Activated CD4-positive, alpha-beta T cell treated with anti-CD3 and anti-CD28 coated beads for 36 hours (primary cell): Measurements from ENCODE around the gene DDX1. TPM values are rescaled to one million over a fixed set of nuclear protein-coding genes. Genes with fewer than 3 reads are reported as not detected.
A peak's percentile ranks its signal among the peaks of the same experiment; 100 is the strongest.
"Not testable (repeated sequence)": the region's sequence is repeated elsewhere in the genome, so short reads cannot be mapped to it uniquely, and the experiment has no call there.

Experiments
- ATAC-seq: fragments of 200-7000 bp; cut with Tn5 transposase; one replicate; pipeline ENCODE4 v1.10.0; 2021; ENCODE audit warnings: mild to moderate bottlenecking, moderate library complexity
- CTCF ChIA-PET: fragments of 350-600 bp; sonication (Branson Sonifier 250); formaldehyde crosslinking; loops from one replicate; lab custom pipeline; 2021; ENCODE audit warnings: antibody characterized with exemption; lab: Charles Lee
- POLR2A ChIA-PET: fragments of 350-600 bp; sonication (Branson Sonifier 250); formaldehyde crosslinking; loops from one replicate; lab custom pipeline; 2021; ENCODE audit warnings: antibody characterized with exemption, inconsistent platforms; lab: Charles Lee
- DNase-seq: peaks from one replicate; pipeline ENCODE4 v3.0.0-alpha.2; 2020
- H3K27ac Mint-ChIP-seq: one replicate; pipeline ENCODE4 v1.8.0; 2021; ENCODE audit warnings: mixed read lengths
- H3K27me3 Mint-ChIP-seq: one replicate; pipeline ENCODE4 v1.8.0; 2021; ENCODE audit warnings: mixed read lengths
- H3K36me3 Mint-ChIP-seq: one replicate; pipeline ENCODE4 v1.8.0; 2021; ENCODE audit warnings: low read depth, mixed read lengths
- H3K4me1 Mint-ChIP-seq: one replicate; pipeline ENCODE4 v1.8.0; 2021; ENCODE audit warnings: mixed read lengths
- H3K4me3 Mint-ChIP-seq: one replicate; pipeline ENCODE4 v1.8.0; 2021; ENCODE audit warnings: mild to moderate bottlenecking, moderate library complexity, mixed read lengths
- H3K9me3 Mint-ChIP-seq: one replicate; pipeline ENCODE4 v1.8.0; 2021; ENCODE audit warnings: low read depth, mixed read lengths
- intact Hi-C, 2 experiments: fragments of 100-400 bp; cut with DNase I in 1 of 2; cut with micrococcal nuclease in 1 of 2; formaldehyde crosslinking; loops; one replicate each; pipeline versions ENCODE4 v1.14.2 to v1.15.1; 2022 to 2024; cut with DNase I, micrococcal nuclease
- total RNA-seq, 2 experiments: library from RNA; stranded (reverse); gene quantifications; one replicate each; pipeline ENCODE4 v1.2.3, GENCODE V29; 2021

Gene DDX1
- total RNA-seq, 2 experiments from 2014 or later = 87.6 to 96.2 TPM

DNA sequence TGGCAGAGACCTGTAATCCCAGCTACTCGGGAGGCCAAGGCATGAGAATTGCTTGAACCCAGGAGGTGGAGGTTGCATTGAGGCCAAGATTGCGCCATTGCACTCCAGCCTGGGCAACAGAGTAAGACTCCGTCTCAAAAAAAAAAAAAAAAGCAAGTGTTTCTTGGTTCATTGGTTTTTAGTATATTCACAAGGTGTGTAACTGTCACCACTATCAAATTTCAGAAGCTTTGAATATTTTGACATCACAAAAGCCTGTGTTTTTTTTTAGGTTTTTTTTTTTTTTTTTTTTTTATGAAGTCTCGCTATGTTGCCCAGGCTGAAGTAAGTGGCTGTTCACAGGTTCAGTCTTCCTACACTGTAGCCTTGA, 16.7 kb downstream of the DDX1 start:
- H3K27ac Mint-ChIP-seq = no peak overlapping the region
- H3K4me3 Mint-ChIP-seq = no peak overlapping the region
- peaks cover 47% of the 10 kb centered on the region for H3K36me3 Mint-ChIP-seq
- DNase-seq = no peak
- ATAC-seq = no peak
- intact Hi-C loops = no loop called here
- no peaks in the 10 kb centered on the region for H3K9me3 Mint-ChIP-seq
- H3K27me3 Mint-ChIP-seq = no peaks in the 10 kb centered on the region
- POLR2A ChIA-PET = interaction anchor here (0.6 kb wide), 1 partner anchor 15 kb away, joined by 3 read pairs; no protein-coding TSS in a partner anchor
- CTCF ChIA-PET = no interaction called here
- H3K4me1 Mint-ChIP-seq = peaks cover 1% of the 10 kb centered on the region

DNA sequence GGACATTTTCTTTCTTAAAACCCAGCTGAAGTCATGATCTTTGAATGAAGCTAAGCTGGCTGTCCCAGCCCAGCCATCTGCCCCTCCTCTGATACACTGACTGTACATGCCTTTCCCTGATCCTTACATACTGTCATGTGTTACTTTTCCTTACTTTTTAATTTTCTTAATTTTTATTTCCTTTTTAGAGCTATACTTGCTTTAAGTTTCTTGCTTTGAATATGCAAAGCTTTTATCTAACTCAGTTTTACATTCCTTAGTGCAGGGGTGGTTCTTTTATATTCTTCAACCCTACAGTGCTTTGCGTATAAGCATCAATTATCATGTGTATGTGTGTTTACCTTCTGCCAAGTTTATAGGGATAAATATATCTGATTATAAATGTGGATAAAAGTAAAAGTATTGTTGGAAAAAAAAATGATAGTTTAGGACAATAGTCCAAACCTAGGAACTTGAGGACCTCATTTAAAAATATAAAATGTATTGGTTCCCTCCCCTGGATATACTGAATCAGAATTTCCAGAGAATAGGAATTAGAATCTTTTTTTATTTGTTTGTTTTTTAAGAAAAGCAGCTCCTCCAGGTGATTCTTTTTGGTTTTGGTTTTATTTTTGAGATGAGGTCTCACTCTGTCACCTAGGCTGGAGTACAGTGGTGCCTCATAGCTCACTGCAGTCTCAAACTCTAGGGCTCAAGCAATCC, 17.8 kb downstream of the DDX1 start:
- Mint-ChIP-seq H3K36me3 (peaks cover 47% of the 10 kb centered on the region), H3K4me3 (no peak overlapping the region), H3K4me1 (peaks cover 3% of the 10 kb centered on the region), H3K9me3 (no peaks in the 10 kb centered on the region), H3K27me3 (no peaks in the 10 kb centered on the region), H3K27ac (no peak overlapping the region)
- ChIA-PET CTCF (interaction anchor here (0.5 to 1.0 kb wide), 4 partner anchors 8 to 368 kb away, joined by 3 read pairs; no protein-coding TSS in a partner anchor), POLR2A (interaction anchor here (0.6 kb wide), 1 partner anchor 225 kb away, joined by 9 read pairs; no protein-coding TSS in a partner anchor)
- DNase-seq (no peak), ATAC-seq (no peak)
- intact Hi-C loops = no loop called here

DNA sequence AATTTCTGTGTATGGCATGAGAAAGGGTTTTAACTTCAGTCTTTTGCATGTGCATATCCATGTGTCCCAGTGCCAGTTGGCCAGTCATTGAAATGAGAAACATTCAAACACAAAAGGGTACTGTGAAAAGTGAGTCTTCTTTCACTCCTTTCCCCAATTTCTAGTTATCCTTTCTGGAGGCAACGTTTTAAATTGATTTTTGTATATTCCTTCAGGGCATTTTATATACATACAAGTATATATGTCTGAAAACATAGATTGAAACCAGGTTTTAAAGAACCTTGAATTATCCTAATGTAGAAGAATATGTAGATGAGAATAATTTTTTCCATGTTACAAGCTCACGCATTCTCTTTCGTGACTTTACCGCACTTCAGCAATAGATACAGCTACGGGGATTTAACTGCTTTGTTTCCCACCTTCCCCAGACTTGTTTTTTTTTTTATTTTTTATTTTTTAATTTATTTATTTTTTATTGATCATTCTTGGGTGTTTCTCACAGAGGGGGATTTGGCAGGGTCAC, 18.8 kb downstream of the DDX1 start:
- peaks cover 41% of the 10 kb centered on the region for H3K36me3 Mint-ChIP-seq
- peak overlapping the region; percentile 1 for H3K27ac Mint-ChIP-seq
- ChIA-PET POLR2A (no interaction called here), CTCF (no interaction called here)
- no peaks in the 10 kb centered on the region for H3K9me3 Mint-ChIP-seq
- H3K4me1 Mint-ChIP-seq = peaks cover 3% of the 10 kb centered on the region
- no peak for ATAC-seq
- no peak overlapping the region for H3K4me3 Mint-ChIP-seq
- H3K27me3 Mint-ChIP-seq = no peaks in the 10 kb centered on the region
- DNase-seq = no peak
- intact Hi-C loops = no loop called here

DNA sequence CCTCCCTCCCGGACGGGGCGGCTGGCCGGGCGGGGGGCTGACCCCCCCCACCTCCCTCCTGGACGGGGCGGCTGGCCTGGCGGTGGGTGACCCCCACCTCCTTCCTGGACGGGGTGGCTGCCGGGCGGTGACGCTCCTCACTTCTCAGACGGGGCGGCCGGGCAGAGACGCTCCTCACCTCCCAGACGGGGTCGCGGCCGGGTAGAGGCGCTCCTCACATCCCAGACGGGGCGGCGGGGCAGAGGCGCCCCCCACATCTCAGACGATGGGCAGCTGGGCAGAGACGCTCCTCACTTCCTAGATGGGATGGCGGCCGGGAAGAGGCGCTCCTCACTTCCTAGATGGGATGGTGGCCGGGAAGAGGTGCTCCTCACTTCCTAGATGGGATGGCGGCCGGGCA, 20.4 kb downstream of the DDX1 start:
- H3K36me3 Mint-ChIP-seq = peaks cover 37% of the 10 kb centered on the region
- H3K27ac Mint-ChIP-seq, H3K4me1 Mint-ChIP-seq, ATAC-seq, H3K4me3 Mint-ChIP-seq, DNase-seq, H3K9me3 Mint-ChIP-seq, H3K27me3 Mint-ChIP-seq, POLR2A ChIA-PET, intact Hi-C loops, CTCF ChIA-PET: not testable (repeated sequence)

DNA sequence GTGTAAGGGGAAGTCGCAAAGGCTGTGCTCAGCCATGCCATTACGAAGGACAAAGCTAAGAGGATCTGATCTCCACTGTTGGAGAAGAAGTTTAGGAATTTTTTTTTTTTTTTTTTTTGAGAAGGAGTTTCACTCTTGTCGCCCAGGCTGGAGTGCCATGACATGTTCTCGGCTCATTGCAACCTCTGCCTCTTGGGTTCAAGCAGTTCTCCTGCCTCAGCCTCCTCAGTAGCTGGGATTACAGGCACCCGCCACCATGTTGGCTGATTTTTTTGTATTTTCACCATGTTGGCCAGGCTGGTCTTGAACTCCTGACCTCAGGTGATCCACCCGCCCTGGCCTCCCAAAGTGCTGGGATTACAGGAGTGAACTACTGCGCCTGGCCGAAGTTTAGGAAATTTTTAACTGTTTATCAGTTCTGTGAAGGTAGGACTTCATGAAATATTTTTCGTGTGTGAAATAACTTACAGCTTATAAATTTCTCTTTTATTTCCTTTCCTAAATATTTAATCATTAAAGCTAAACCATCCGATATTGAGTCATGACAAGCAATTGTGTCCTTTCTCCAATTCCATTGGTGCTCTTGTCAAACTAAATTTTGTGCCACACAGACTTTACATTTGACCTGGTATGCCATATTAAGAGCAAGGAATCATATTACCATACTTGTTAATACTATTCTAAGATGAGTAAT, 22.2 kb downstream of the DDX1 start:
- POLR2A ChIA-PET = no interaction called here
- CTCF ChIA-PET = no interaction called here

DNA sequence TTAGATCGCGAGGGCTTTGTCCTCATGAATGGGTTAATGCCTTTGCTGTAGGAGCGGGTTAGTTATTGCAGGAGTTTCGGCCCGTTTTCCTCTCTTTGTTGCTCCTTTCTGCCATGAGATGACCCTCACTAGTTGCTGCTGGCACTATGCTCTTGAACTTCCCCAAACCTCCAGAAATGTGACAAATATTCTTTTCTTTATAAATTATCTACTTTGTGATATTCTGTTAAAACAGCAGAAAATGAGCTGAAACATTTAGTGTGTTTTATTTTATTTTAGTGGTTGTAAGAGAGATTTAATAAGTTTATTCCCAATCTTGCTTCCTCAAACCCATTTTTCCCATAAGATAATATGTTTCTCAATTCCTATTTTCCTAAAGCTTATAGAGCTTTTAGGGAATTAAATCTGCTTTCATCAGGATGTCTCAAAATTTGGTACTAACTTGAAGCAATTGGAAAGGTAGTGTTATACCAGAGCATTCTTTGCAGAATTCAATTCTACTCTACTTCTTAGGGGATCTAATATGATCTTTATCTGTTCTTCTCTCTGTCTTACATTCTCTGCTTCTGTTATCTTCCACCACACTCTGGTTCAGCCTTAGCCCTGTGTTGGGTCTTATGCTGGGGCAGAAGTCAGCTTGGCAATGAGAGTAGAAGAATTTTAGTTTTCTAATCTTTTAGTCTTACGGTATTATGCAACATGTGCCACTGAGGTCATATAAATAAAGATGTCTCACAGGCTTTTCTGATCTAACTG, 23.1 kb downstream of the DDX1 start:
- no peak overlapping the region for H3K27ac Mint-ChIP-seq
- ChIA-PET CTCF (interaction anchor here (0.6 kb wide), 1 partner anchor 43 kb away, joined by 4 read pairs; no protein-coding TSS in a partner anchor), POLR2A (no interaction called here)
- DNase-seq (no peak), ATAC-seq (no peak)
- H3K9me3 Mint-ChIP-seq = no peaks in the 10 kb centered on the region
- no peaks in the 10 kb centered on the region for H3K27me3 Mint-ChIP-seq
- no peak overlapping the region for H3K4me3 Mint-ChIP-seq
- peaks cover 29% of the 10 kb centered on the region for H3K36me3 Mint-ChIP-seq
- intact Hi-C loops = no loop called here
- peaks cover 3% of the 10 kb centered on the region for H3K4me1 Mint-ChIP-seq

More for the DNA sequence above, 22.2 kb downstream of the DDX1 start:
- ATAC-seq (no peak), DNase-seq (no peak)
- Mint-ChIP-seq H3K4me1 (peaks cover 3% of the 10 kb centered on the region), H3K36me3 (peaks cover 32% of the 10 kb centered on the region), H3K27me3 (no peaks in the 10 kb centered on the region), H3K9me3 (no peaks in the 10 kb centered on the region), H3K4me3 (no peak overlapping the region), H3K27ac (no peak overlapping the region)
- intact Hi-C loops = no loop called here

DNA sequence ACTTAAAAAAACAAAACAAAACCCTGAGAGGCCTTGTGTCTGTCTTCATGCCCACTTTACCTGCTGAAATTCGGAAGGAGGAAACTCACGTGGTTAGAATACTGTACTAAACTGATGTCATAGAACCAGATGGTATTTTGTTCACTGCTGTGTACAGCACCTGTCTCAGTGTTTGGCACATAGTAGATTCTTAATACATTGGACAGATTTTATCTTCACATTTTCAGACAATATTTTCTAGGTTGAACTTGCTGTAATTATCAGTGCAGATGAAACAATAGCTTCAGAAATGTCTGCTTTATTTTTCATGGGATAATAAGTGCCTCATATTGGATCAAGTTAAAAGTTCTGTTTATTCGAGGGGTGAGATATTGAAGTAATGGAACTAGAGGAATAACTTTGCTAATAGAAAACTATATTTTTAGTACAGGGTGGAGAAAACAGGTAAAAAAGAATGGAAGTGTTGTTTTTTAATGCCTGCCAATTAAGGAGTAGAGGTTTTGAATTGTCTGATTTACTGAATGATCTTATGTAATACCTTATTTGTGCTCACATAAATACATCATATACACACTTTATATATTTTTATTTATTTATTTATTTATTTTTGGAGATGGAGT, 23.7 kb downstream of the DDX1 start:
- Mint-ChIP-seq H3K27me3 (no peaks in the 10 kb centered on the region), H3K36me3 (peaks cover 26% of the 10 kb centered on the region), H3K4me3 (no peak overlapping the region), H3K4me1 (peaks cover 3% of the 10 kb centered on the region), H3K27ac (no peak overlapping the region), H3K9me3 (no peaks in the 10 kb centered on the region)
- ChIA-PET POLR2A (no interaction called here), CTCF (interaction anchor here (0.6 kb wide), 1 partner anchor 42 kb away, joined by 4 read pairs; no protein-coding TSS in a partner anchor)
- no peak for ATAC-seq
- DNase-seq = no peak
- intact Hi-C loops = no loop called here

DNA sequence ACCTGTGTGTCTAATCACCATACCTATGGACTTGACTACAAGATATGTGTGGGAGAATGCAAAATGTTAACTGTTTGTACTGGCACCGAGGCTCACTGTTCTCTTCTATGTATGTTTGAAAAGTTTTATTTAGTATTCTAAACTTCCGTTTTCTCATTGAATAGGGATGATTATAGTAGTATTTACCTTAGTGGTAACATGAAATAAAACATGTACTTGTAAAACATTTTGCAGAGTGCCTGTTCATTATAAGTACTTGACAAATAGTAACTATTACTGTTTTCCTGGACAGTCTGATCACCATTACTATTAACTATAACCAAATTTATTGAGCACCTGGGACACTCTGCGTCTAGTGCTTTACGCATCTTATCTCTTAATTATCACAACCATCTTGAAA, 24.8 kb downstream of the DDX1 start:
- ATAC-seq (no peak), DNase-seq (no peak)
- Mint-ChIP-seq H3K9me3 (no peaks in the 10 kb centered on the region), H3K36me3 (peaks cover 27% of the 10 kb centered on the region), H3K27me3 (no peaks in the 10 kb centered on the region), H3K27ac (no peak overlapping the region), H3K4me1 (peaks cover 3% of the 10 kb centered on the region), H3K4me3 (no peak overlapping the region)
- intact Hi-C loops = no loop called here
- POLR2A ChIA-PET = no interaction called here
- CTCF ChIA-PET = no interaction called here

DNA sequence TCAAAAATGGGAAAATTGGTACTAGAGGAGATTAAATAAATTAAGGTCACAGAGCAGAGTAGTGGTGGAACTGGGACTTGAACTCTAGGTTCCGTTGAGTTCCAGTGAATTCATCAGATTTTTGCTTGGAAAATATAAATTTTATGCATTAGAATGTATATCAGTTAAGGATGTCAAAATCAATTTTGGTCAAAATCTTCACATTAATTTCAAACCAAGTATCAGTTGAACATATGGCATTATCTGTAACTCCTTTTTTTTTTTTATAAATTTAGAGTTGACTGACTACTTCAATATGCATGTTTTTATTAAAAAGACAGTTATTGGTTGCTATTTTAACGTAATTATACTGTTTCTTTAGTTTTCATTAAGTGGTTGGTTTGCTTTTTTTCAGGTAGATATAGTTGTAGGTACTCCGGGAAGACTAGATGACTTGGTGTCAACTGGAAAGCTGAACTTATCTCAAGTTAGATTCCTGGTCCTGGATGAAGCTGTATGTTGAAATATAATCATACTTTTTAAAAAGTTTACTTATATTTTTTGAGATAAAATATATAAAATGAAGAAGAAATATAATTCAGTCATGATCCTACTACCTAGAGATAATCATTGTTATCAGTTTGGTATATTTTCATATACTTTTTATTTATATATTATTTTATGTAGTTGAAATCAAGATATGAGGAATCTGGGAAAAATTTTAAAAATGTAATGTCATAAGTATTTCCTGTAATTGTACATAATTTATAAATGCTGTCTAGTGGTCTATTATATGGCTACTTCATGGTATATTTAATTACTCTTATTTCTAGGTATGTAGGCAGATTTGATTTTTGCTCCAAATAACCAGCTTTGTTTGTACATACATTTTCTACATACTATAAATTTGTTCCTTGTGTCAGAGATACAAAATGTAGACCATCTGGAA, 25.4 kb downstream of the DDX1 start:
- CTCF ChIA-PET = interaction anchor here (0.7 kb wide), 1 partner anchor 8 kb away, joined by 3 read pairs; no protein-coding TSS in a partner anchor
- no peak for DNase-seq
- H3K27ac Mint-ChIP-seq = no peak overlapping the region
- H3K4me3 Mint-ChIP-seq = no peak overlapping the region
- H3K4me1 Mint-ChIP-seq = peaks cover 3% of the 10 kb centered on the region
- H3K36me3 Mint-ChIP-seq = peaks cover 32% of the 10 kb centered on the region
- H3K27me3 Mint-ChIP-seq = no peaks in the 10 kb centered on the region
- POLR2A ChIA-PET = no interaction called here
- ATAC-seq = no peak
- no peaks in the 10 kb centered on the region for H3K9me3 Mint-ChIP-seq
- intact Hi-C loops = no loop called here

DNA sequence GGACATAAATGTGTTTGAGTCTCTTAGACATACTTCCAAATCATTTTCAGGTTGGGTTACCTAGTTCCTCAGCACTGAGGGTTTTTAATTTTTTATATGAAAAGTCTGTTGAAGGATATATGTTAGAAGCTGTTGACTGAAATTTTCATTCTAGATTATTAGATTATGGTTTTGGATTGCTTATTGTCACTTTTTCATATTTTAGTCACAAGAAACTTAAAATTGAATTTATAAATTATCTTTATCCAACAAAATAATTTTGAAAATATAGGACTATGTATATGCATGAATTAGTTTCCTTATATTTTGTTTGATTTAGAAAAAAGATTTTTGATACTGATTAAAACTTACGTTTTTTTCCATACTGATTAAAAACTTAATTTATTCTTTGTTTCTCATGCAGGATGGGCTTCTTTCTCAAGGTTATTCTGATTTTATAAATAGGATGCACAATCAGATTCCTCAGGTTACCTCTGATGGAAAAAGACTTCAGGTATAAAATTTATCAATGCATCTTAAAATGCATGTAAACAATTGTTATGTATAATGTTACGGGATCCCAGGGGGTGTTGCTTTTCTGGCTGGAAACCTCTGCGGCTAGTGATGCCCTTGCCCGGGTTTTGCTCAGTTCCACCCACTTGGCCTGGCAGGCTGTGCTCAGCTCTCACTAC, 26.2 kb downstream of the DDX1 start:
- DNase-seq = no peak
- CTCF ChIA-PET = interaction anchor here (0.7 kb wide), 1 partner anchor 9 kb away, joined by 3 read pairs; no protein-coding TSS in a partner anchor
- H3K27ac Mint-ChIP-seq = no peak overlapping the region
- POLR2A ChIA-PET = no interaction called here
- peaks cover 39% of the 10 kb centered on the region for H3K36me3 Mint-ChIP-seq
- no peak overlapping the region for H3K4me3 Mint-ChIP-seq
- peaks cover 3% of the 10 kb centered on the region for H3K4me1 Mint-ChIP-seq
- ATAC-seq = no peak
- intact Hi-C loops = no loop called here
- H3K27me3 Mint-ChIP-seq = no peaks in the 10 kb centered on the region
- no peaks in the 10 kb centered on the region for H3K9me3 Mint-ChIP-seq
